ENCODE measurements around the gene ST6GAL1.
A peak's percentile ranks its signal among the peaks of the same experiment; 100 is the strongest.
"Not testable (repeated sequence)": the region's sequence is repeated elsewhere in the genome, so short reads cannot be mapped to it uniquely, and the experiment has no call there.

The ST6GAL1 gene

DNA sequence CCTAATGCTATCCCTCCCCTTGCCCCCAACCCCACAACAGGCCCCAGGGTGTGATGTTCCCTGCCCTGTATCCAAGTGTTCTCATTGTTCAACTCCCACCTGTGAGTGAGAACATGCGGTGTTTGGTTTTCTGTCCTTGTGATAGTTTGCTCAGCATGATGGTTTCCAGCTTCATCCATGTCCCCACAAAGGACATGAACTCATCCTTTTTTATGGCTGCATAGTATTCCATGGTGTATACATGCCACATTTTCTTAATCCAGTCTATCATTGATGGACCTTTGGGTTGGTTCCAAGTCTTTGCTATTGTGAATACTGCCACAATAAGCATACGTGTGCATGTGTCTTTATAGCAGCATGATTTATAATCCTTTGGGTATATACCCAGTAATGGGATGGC, 122.1 kb downstream of the ST6GAL1 start:
- not testable (repeated sequence) for DNase-seq

- DNase-seq, result not testable (repeated sequence)
Measured at GRCh38 chr3:187054433-187054832, 124.1 kb downstream of the ST6GAL1 start.

GRCh38 chr3:187057803-187058202, 127.5 kb downstream of the ST6GAL1 start:
- DNase-seq, result not testable (repeated sequence)

DNA sequence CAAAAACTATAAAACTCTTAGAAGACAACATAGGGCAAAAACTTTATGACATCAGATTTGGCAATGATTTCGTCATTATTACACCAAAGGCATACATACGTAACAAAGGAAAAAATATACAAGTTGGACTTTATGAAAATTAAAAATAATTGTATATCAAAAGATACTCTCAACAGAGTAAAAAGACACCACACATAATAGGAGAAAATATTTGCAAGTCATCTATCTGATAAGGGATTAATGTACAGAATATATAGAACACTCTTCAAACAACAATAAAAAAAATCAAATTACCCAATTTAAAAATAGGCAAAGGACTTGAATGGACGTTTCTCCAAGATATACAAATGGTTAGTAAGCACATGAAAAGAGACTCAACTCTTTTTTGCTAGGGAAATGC, 131.4 kb downstream of the ST6GAL1 start:
- no peak for DNase-seq

- DNase-seq, result no peak
Measured at GRCh38 chr3:187062526-187063177, 132.3 kb downstream of the ST6GAL1 start.

- DNase-seq, result no peak
Measured at GRCh38 chr3:187063286-187064121, 133.2 kb downstream of the ST6GAL1 start.

DNA sequence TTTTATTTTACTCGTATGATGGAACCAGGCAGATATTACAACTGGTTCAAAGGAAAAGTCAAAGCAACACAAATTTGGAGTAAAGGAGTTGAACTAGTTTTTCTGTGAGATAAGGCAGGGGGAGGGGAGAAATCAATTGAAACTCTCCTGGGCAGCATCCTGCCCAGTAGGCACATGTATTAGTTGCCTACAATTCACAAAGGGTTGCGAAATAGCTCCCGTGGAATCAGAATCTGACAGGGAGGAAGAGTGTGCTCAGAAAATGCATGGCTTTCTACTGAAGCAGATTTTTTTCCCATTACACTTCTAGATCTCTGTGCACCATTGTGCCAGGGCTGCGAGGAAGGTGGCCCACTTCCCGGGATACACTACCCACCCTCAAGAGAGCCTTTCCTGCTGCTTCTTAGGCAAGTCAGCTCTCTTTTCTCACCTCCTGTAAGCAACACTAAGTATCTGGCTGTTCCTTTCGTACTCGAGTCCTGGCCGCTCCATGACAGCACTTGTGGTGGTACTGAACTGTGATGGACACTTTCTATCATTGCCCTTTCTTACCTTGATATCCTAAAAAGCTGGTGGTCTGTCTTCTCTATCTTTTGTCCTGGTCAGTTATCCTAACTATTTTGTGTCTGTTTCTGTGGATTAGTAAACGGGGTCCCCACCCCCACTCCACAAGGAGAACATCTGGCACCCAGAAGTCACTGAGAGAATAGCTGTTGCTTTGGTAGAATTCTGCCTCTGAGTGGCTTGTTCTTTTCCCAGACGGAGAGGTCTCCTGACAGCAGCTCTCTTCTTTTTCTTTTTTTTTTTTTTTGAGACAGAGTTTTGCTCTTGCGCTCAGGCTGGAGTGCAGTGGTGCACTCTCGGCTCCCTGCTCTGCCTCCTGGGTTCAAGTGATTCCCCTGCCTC, 134.1 kb downstream of the ST6GAL1 start:
- DNase-seq, result no peak

- peak; percentile 25 for DNase-seq
Measured at GRCh38 chr3:187066228-187066995, 136.1 kb downstream of the ST6GAL1 start.

DNA sequence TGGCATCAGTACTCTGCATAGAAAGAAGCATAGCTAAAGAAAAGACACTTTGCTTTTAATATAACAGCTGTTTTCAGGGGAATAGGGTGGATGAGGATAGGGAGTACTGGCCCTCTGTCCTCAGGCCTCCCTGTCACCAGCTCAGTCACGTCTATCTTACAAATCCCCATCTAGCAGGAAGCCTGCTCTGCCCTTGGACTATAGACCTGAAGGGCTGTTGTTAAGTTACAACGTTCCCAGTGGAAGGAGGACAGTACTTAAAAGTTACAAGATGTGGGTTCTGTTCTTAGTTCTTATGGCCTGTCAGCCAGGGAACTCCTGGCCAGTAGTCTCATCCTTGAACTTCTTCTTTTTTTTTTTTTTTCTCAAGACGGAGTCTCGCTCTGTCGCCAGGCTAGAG, 138.5 kb downstream of the ST6GAL1 start:
- DNase-seq, result no peak

DNA sequence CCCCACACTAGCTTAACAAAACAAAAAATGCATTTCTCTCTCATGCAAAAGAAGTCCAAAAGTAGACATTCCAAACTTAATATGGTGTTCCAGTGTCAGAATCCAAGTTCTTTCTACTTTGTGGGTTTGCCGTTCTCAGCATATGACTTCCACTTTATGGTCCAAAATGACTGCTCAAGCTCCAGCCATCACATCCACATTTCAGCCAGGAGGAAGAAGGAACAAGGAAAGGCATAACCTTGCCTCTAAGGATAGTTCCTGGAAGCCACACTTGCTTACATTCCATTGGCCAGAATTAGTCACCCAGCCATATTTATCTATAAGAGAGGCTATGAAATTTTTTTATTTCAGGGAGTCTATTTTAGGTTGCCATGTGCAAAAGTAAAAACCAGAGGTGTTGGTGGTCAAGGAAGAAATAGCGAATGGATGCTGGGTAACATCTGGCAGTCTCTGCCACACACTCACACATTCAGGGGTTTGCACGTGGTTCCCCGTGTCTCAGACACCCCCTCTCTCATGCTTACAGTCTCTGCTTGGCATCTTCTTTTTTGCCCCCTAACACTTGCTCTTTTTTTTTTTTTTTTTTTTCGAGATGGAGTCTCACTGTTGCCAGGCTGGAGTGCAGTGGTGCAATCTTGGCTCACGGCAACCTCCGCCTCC, 139.7 kb downstream of the ST6GAL1 start:
- no peak for DNase-seq

DNA sequence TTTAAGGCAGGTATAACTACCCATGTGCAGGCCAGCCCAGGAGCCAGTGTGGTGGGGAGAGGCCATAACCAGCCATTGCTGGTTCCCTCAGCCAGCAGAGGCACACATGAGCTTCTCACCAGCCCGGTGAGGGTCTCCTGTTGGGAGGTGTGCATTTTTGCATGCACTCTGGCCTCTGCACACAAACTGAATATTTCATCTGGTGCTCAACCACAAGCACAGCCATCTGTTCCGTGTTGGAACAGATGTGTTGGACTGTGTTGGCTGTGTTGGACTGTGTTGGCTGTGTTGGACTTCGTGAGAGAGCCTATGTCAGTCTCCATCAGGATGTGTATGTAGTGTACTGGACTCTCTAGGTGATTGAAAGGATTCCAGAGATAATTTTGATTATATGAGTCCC, 141.8 kb downstream of the ST6GAL1 start:
- no peak for DNase-seq

DNA sequence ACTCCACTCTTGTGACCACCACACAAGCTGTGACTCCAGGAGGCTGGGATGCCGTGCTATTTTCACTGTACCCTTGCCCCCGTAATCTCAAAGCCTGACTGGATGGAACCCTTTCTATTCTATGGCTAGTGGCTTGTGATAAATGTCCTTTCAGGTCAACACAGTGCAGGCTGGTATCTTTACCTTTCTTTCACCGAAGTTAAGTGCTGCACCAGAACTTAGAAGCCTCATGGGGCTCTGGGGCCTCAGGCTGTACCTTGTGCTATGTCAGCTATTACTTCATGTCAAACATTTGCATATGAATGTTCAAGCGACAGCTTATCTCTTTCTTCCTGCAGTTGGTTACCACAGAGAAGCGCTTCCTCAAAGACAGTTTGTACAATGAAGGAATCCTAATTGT, 142.2 kb downstream of the ST6GAL1 start:
- DNase-seq, result no peak

GRCh38 chr3:187073581-187074098, 143.3 kb downstream of the ST6GAL1 start:
- DNase-seq, result no peak

DNA sequence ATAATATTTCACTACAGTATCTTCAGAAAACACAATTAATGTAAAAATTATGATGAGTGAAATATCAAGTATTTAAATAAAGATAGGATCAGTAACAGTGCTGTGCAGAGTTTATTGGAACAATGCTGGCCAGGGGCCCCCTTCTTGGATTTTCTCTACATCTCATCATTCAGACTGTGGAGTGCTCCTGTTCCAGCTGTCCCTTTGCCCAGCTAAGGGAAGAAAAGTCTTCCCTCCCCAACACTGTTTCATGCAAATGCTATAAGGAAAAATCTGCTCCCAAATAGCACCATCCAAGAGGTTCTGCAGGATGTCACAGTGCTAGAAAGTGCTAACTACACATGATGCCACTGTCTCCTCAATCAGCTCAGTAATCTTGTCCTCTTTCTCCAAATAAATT, 144.5 kb downstream of the ST6GAL1 start:
- DNase-seq, result no peak

DNA sequence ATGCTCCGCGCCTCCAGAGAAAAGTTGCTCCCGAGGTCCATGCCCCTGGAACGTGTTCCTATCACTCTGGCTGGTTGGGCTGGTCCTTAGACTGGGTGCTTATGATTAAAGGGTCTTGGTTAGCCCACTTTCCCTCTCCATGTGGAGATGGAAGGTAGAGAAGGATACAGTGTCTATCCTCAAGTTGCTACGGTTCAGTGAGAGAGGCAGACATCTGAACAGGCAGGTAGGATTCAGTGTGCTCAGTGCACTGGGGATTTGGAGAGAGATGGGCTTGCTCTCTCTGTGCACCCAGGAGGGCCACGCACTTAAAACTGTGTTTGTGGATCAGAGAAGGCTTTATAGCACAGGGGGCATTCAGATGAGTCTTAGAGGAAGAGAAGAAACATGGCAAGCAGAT, 146.0 kb downstream of the ST6GAL1 start:
- no peak for DNase-seq

DNA sequence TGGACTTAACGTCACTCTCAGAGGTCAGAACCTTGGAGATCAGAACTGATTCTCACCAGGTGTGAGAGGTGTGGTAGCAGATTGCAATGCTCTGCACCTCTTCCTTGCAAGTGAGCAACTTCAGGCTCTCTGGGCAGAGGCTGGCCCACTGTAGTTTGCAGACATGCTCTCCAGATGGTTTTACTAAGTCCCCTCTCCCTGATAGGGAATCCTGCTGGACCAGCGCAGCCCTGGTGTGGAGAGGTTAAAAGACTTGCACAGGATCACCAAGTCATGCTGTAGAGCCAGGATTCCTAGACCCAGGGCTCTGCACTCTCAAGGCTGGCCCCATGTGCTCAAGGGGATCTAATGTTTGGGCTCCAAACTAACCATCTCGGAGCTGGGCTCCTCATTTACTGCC, 146.8 kb downstream of the ST6GAL1 start:
- no peak for DNase-seq

DNA sequence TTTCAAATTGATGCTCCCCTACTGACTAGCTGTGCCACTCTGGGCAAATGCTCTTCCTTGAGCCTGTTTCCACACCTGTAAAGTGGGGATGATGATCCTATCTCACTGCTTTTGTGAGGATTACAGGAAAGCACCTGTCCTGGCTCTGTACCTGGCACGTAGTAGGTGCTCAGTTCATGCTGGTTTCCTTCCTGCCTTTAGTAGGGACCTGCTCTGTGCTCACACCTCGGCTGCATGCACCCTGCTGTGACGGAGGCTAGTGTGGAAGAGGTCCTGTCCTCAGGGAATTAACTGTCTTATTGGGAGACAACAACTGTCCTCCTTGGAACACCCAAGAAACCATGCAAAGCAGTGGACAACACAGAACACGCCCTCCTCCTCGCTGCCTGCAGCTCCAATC, 147.2 kb downstream of the ST6GAL1 start:
- DNase-seq, result no peak

- no peak for DNase-seq
Measured at GRCh38 chr3:187079090-187080022, 149.0 kb downstream of the ST6GAL1 start.

GRCh38 chr3:187080799-187081450, 150.6 kb downstream of the ST6GAL1 start:
- no peak for DNase-seq
